K562 (cell line): ENCODE results near the gene CATSPER4. TPM values are rescaled to one million over a fixed set of nuclear protein-coding genes. Genes with fewer than 3 reads are reported as not detected.

Experiments
- BACH1 ChIP-seq: fragments of 200-800 bp; sonication (Bioruptor generic); IDR thresholded peaks from 2 replicates; pipeline ENCODE4 v1.6.1; 2016; ENCODE audit warnings: missing genetic modification characterization, missing compliant biosample characterization
- BRCA1 ChIP-seq, 2 experiments: fragments of 450-650 bp in 1 of 2; sonication (generic) in 1 of 2; formaldehyde crosslinking in 1 of 2; IDR thresholded peaks; 2 replicates each; pipeline versions ENCODE4 v1.5.0 to v1.6.1; 2017 to 2020; ENCODE audit warnings: mild to moderate bottlenecking in 1 of 2, missing genetic modification reagents in 1 of 2
- CREBBP ChIP-seq: IDR thresholded peaks from one replicate; pipeline ENCODE4 v1.6.1; 2012; ENCODE audit warnings: low read depth, mild to moderate bottlenecking, control low read depth, inconsistent platforms, low read length
- GTF2F1 ChIP-seq: IDR thresholded peaks from 2 replicates; pipeline ENCODE4 v1.6.1; 2011; ENCODE audit warnings: low read depth, low read length, improper control_type of control experiment
- HINFP ChIP-seq: fragments of 450-650 bp; conservative IDR thresholded peaks from 2 replicates; pipeline ENCODE4 v1.6.1; 2016; ENCODE audit warnings: missing genetic modification characterization, low read depth, mild to moderate bottlenecking, control low read depth, missing compliant biosample characterization
- MCM3 ChIP-seq: fragments of 450-650 bp; IDR thresholded peaks from 2 replicates; pipeline ENCODE4 v1.6.1; 2016
- MTF1 ChIP-seq: fragments of 250-450 bp; sonication (Bioruptor Pico); IDR thresholded peaks from 2 replicates; pipeline ENCODE4 v1.9.0; 2021; ENCODE audit warnings: moderate library complexity, mild to moderate bottlenecking, inconsistent platforms, borderline replicate concordance
- MYNN ChIP-seq, 2 experiments: sonication (generic); formaldehyde crosslinking in 1 of 2; IDR thresholded peaks; 2 replicates each; pipeline versions ENCODE4 v1.5.0 to v1.6.1; 2016 to 2020; ENCODE audit warnings: antibody characterized with exemption in 1 of 2, missing genetic modification reagents in 1 of 2
- POLR2H ChIP-seq: IDR thresholded peaks from 2 replicates; pipeline ENCODE4 v1.6.1; 2016; ENCODE audit warnings: missing genetic modification characterization, low read depth, mild to moderate bottlenecking, control low read depth, missing compliant biosample characterization, moderate library complexity
- RBFOX2 ChIP-seq: fragments of 200-400 bp; formaldehyde crosslinking; IDR thresholded peaks from 2 replicates; pipeline ENCODE4 v1.6.1; 2017; ENCODE audit warnings: low read depth, mild to moderate bottlenecking, low read length, moderate library complexity
- RBM14 ChIP-seq: fragments of 200-400 bp; formaldehyde crosslinking; IDR thresholded peaks from 2 replicates; pipeline ENCODE4 v1.6.1; 2018; ENCODE audit warnings: low read depth, mild to moderate bottlenecking, low read length, moderate library complexity, borderline replicate concordance; ENCODE audit not compliant: insufficient read depth
- SMARCE1 ChIP-seq: fragments of 450-650 bp; IDR thresholded peaks from 2 replicates; pipeline ENCODE4 v1.7.1; 2016; ENCODE audit warnings: mild to moderate bottlenecking
- SMC3 ChIP-seq: conservative IDR thresholded peaks from 2 replicates; pipeline ENCODE4 v1.6.1; 2011; ENCODE audit warnings: low read depth, low read length, improper control_type of control experiment; ENCODE audit not compliant: insufficient read depth
- TFAM ChIP-seq: fragments of 250-450 bp; sonication (Bioruptor Pico); conservative IDR thresholded peaks from 2 replicates; pipeline ENCODE4 v1.5.0; 2021; ENCODE audit warnings: mild to moderate bottlenecking, moderate library complexity
- ZNF197 ChIP-seq: fragments of 200-800 bp; sonication (Bioruptor generic); IDR thresholded peaks from 2 replicates; pipeline ENCODE4 v1.6.1; 2016; ENCODE audit warnings: low read depth, missing genetic modification characterization, missing compliant biosample characterization
- polyA plus RNA-seq, 8 experiments: library from polyadenylated mRNA; depleted of rRNA in 4 of 8; stranded (reverse) in 5 of 8; unstranded in 3 of 8; fragments of >200 nt; fragmentation: Nextera tagmentation in 2 of 8; fragmentation: Illumina TruSeq in 1 of 8; extraction: Ambion mirVana in 2 of 8; extraction: Trizol in 1 of 8; gene quantifications; 2 replicates each; pipeline versions ENCODE4 v1.2.1 to v1.2.3, GENCODE V29; 2011 to 2014; ENCODE audit warnings: inconsistent platforms in 1 of 8, missing spikeins in 1 of 8
- total RNA-seq, 7 experiments: library from RNA; depleted of rRNA in 6 of 7; stranded (reverse); fragments of >200 nt in 6 of 7; fragmentation: Illumina TruSeq in 2 of 7; extraction: Trizol in 2 of 7; gene quantifications; 2 replicates each; pipeline versions ENCODE4 v1.2.1 to v1.2.3, GENCODE V29; 2011 to 2021; ENCODE audit warnings: low replicate concordance in 1 of 7

Gene CATSPER4
- total and polyA plus RNA-seq, 9 of the 15 experiments (the other 6 are each of a cell fraction or from before 2014, with no cell fraction given) = 0.04 to 0.13 TPM; not detected in 7

- TF ChIP-seq HINFP (tag) (no peak), MCM3 (no peak), POLR2H (tag) (no peak), RBFOX2 (no peak), SMARCE1 (no peak), TFAM (CRISPR knock-in tag) (no peak), SMC3 (no peak), MYNN (IDR thresholded peaks at IDR 0.05) (no peak), MYNN (CRISPR knock-in tag; IDR thresholded peaks at IDR 0.05) (no peak), ZNF197 (CRISPR knock-in tag) (no peak), BACH1 (tag) (no peak), RBM14 (no peak), GTF2F1 (no peak), MTF1 (CRISPR knock-in tag) (no peak), CREBBP (no peak), BRCA1 (IDR thresholded peaks at IDR 0.05) (no peak), BRCA1 (CRISPR knock-in tag; IDR thresholded peaks at IDR 0.05) (no peak)
Observed at GRCh38 chr1:26158271-26158907, 32.0 kb upstream of the CATSPER4 start (continued).
